DOHH2 (cell line): Measurements from ENCODE around the gene CIAO2B.
"Not testable (repeated sequence)": the region's sequence is repeated elsewhere in the genome, so short reads cannot be mapped to it uniquely, and the experiment has no call there.

Experiments used
- CTCF ChIP-seq: fragments of 200-600 bp; sonication (generic); IDR thresholded peaks from one replicate; pipeline ENCODE4 v1.5.1; 2014; ENCODE audit warnings: antibody characterized with exemption, mild to moderate bottlenecking, low read depth, low read length; ENCODE audit not compliant: poor library complexity, severe bottlenecking
- EZH2phosphoT487 ChIP-seq: fragments of 200-600 bp; sonication (generic); IDR thresholded peaks from 2 replicates; pipeline ENCODE4 v1.6.1; 2017; ENCODE audit warnings: borderline replicate concordance, mild to moderate bottlenecking, antibody characterized with exemption, low read length, moderate library complexity, mixed read lengths

GRCh38 chr16:66974932-66975246 is 40.7 kb upstream of the CIAO2B start:
- TF ChIP-seq CTCF, EZH2phosphoT487: not testable (repeated sequence)
